H1 (cell line): Measurements from ENCODE around the gene LTBP1. TPM values are rescaled to one million over a fixed set of nuclear protein-coding genes. Genes with fewer than 3 reads are reported as not detected.

Source experiments
- CTCF ChIA-PET: fragments of 300-600 bp; sonication (Branson Sonifier 250); formaldehyde crosslinking; loops from one replicate; lab custom pipeline; 2021; ENCODE audit not compliant: partially characterized antibody; lab: Charles Lee
- POLR2A ChIA-PET: fragments of 300-600 bp; sonication (Branson Sonifier 250); formaldehyde crosslinking; loops from one replicate; lab custom pipeline; 2021; ENCODE audit warnings: inconsistent platforms; ENCODE audit not compliant: partially characterized antibody; lab: Charles Lee
- DNase-seq, 2 experiments: peaks; one replicate each; pipeline versions ENCODE4 v3.0.0 to v3.0.0-alpha.2; 2010 to 2022; ENCODE audit warnings: low spot score in 2 of 2, low read depth in 1 of 2, mixed read lengths in 1 of 2
- FAIRE-seq: peaks from 2 replicates; lab custom pipeline; 2011; peaks lifted over from hg19 to GRCh38; lab: Jason Lieb, UNC
- H2AFZ ChIP-seq: 2 replicates; pipeline ENCODE4 v1.8.1; 2012; ENCODE audit warnings: low read length, inconsistent platforms
- H2AK5ac ChIP-seq: 2 replicates; pipeline ENCODE4 v1.6.1; 2013; ENCODE audit warnings: low read depth, low read length
- H2BK120ac ChIP-seq: replicated peaks from 2 replicates; pipeline ENCODE3; 2013; ENCODE audit warnings: low read depth, low read length, inconsistent platforms
- H2BK12ac ChIP-seq: 2 replicates; pipeline ENCODE4 v1.6.1; 2013; ENCODE audit warnings: low read depth, low read length
- H2BK15ac ChIP-seq: 2 replicates; pipeline ENCODE4 v1.6.1; 2013; ENCODE audit warnings: low read length
- H2BK20ac ChIP-seq: 2 replicates; pipeline ENCODE4 v1.6.1; 2013; ENCODE audit warnings: low read length
- H2BK5ac ChIP-seq: 2 replicates; pipeline ENCODE4 v1.6.1; 2013; ENCODE audit warnings: low read depth, low read length
- H3K14ac ChIP-seq: 2 replicates; pipeline ENCODE4 v1.6.1; 2013; ENCODE audit warnings: inconsistent platforms; ENCODE audit not compliant: insufficient read length
- H3K18ac ChIP-seq: 2 replicates; pipeline ENCODE4 v1.6.1; 2013; ENCODE audit warnings: low read length; ENCODE audit errors: extremely low read depth
- H3K23ac ChIP-seq: 2 replicates; pipeline ENCODE4 v1.6.1; 2013; ENCODE audit warnings: inconsistent platforms; ENCODE audit not compliant: insufficient read length
- H3K23me2 ChIP-seq: 2 replicates; pipeline ENCODE4 v1.6.1; 2013; ENCODE audit warnings: low read depth, low read length
- H3K27ac ChIP-seq: 2 replicates; pipeline ENCODE4 v1.6.1; 2011; ENCODE audit warnings: low read depth, low read length, inconsistent platforms
- H3K27me3 ChIP-seq, 4 experiments: replicated peaks in 1 of 4; 1 replicate in 1 of 4; 2 replicates in 3 of 4; pipeline versions ENCODE4 v1.6.1 to v1.8.1; 2011 to 2013; ENCODE audit warnings: low read length in 3 of 4, mild to moderate bottlenecking in 3 of 4, inconsistent platforms in 2 of 4, mixed read lengths in 2 of 4, moderate library complexity in 1 of 4; ENCODE audit not compliant: control insufficient read depth in 3 of 4, insufficient read depth in 3 of 4; ENCODE audit errors: extremely low read depth in 1 of 4
- H3K36me3 ChIP-seq, 4 experiments: 2 replicates each; pipeline versions ENCODE4 v1.6.1 to v1.8.1; 2011 to 2013; ENCODE audit warnings: mild to moderate bottlenecking in 4 of 4, low read length in 3 of 4, moderate library complexity in 2 of 4, control low read depth in 1 of 4, inconsistent platforms in 1 of 4; ENCODE audit not compliant: insufficient read depth in 4 of 4, control insufficient read depth in 2 of 4
- H3K4ac ChIP-seq: replicated peaks from 2 replicates; pipeline ENCODE3; 2013; ENCODE audit warnings: low read length, low read depth, mixed read lengths, inconsistent platforms; ENCODE audit not compliant: insufficient read length
- H3K4me1 ChIP-seq, 4 experiments: replicated peaks in 1 of 4; 1 replicate in 1 of 4; 2 replicates in 3 of 4; pipeline versions ENCODE4 v1.6.1 to v1.8.1; 2011 to 2013; ENCODE audit warnings: low read length in 3 of 4, inconsistent platforms in 2 of 4, mixed read lengths in 1 of 4; ENCODE audit not compliant: insufficient read depth in 4 of 4, control insufficient read depth in 3 of 4
- H3K4me2 ChIP-seq, 2 experiments: 2 replicates each; pipeline versions ENCODE4 v1.6.1 to v1.8.1; 2011 to 2013; ENCODE audit warnings: low read depth in 2 of 2, low read length in 2 of 2, control low read depth in 1 of 2, inconsistent platforms in 1 of 2, mild to moderate bottlenecking in 1 of 2; ENCODE audit not compliant: insufficient read depth in 1 of 2
- H3K4me3 ChIP-seq, 4 experiments: fragments of 200-600, 300-600 bp in 1 of 4; sonication (generic), shearing (Covaris generic), sonication (Bioruptor Twin) in 1 of 4; 2 replicates each; pipeline versions ENCODE4 v1.5.1 to v1.8.1; 2011 to 2016; ENCODE audit warnings: low read length in 4 of 4, low read depth in 3 of 4, control low read depth in 2 of 4, inconsistent platforms in 2 of 4, mild to moderate bottlenecking in 2 of 4, mixed read lengths in 1 of 4, moderate library complexity in 1 of 4; ENCODE audit not compliant: insufficient read depth in 2 of 4; ENCODE audit errors: extremely low read depth in 1 of 4
- H3K56ac ChIP-seq: replicated peaks from 2 replicates; pipeline ENCODE3; 2013; ENCODE audit warnings: low read depth, mild to moderate bottlenecking, mixed read lengths, low read length, inconsistent platforms; ENCODE audit not compliant: insufficient read length
- H3K79me1 ChIP-seq: 2 replicates; pipeline ENCODE4 v1.6.1; 2013; ENCODE audit warnings: low read depth, low read length, control low read depth
- H3K79me2 ChIP-seq, 2 experiments: 2 replicates each; pipeline versions ENCODE4 v1.6.1 to v1.8.1; 2012 to 2013; ENCODE audit warnings: low read length in 2 of 2, mild to moderate bottlenecking in 2 of 2, inconsistent platforms in 1 of 2; ENCODE audit not compliant: insufficient read depth in 2 of 2, control insufficient read depth in 1 of 2
- H3K9ac ChIP-seq, 4 experiments: replicated peaks in 1 of 4; 1 replicate in 1 of 4; 2 replicates in 3 of 4; pipeline versions ENCODE4 v1.6.1 to v1.8.1; 2011 to 2013; ENCODE audit warnings: low read depth in 3 of 4, low read length in 3 of 4, control low read depth in 2 of 4, mild to moderate bottlenecking in 2 of 4, moderate library complexity in 2 of 4, inconsistent platforms in 1 of 4; ENCODE audit errors: extremely low read depth in 1 of 4
- H3K9me3 ChIP-seq, 2 experiments: 2 replicates each; pipeline versions ENCODE4 v1.6.1 to v1.8.1; 2012 to 2013; ENCODE audit warnings: mild to moderate bottlenecking in 2 of 2, moderate library complexity in 2 of 2, control low read depth in 1 of 2, inconsistent platforms in 1 of 2, low read depth in 1 of 2, low read length in 1 of 2, mixed read lengths in 1 of 2; ENCODE audit not compliant: insufficient read depth in 2 of 2
- H4K20me1 ChIP-seq, 2 experiments: replicated peaks in 1 of 2; 2 replicates each; pipeline versions ENCODE3 to v1.8.1; 2011 to 2013; ENCODE audit warnings: inconsistent platforms in 2 of 2, low read length in 2 of 2, mild to moderate bottlenecking in 1 of 2; ENCODE audit not compliant: insufficient read depth in 2 of 2, control insufficient read depth in 1 of 2
- H4K5ac ChIP-seq: 2 replicates; pipeline ENCODE4 v1.6.1; 2013; ENCODE audit warnings: low read length, low read depth, mixed read lengths, inconsistent platforms; ENCODE audit not compliant: insufficient read length
- H4K8ac ChIP-seq: 2 replicates; pipeline ENCODE4 v1.8.0; 2013; ENCODE audit warnings: mild to moderate bottlenecking, moderate library complexity, low read length, inconsistent platforms; ENCODE audit not compliant: insufficient read depth; ENCODE audit errors: extremely low read depth
- H4K91ac ChIP-seq: replicated peaks from 2 replicates; pipeline ENCODE3; 2013; ENCODE audit warnings: low read length, mixed read lengths, inconsistent platforms; ENCODE audit not compliant: insufficient read length
- ATF2 ChIP-seq: IDR thresholded peaks from 2 replicates; pipeline ENCODE4 v1.6.1; 2012; ENCODE audit warnings: low read length, inconsistent platforms
- CHD2 ChIP-seq: IDR thresholded peaks from 2 replicates; pipeline ENCODE4 v1.6.1; 2012; ENCODE audit warnings: low read length, improper control_type of control experiment
- EZH2 ChIP-seq: fragments of 200-600 bp; sonication (generic); IDR thresholded peaks from 2 replicates; pipeline ENCODE4 v1.7.1; 2012; ENCODE audit warnings: low read depth, mild to moderate bottlenecking, moderate library complexity, low read length, inconsistent platforms; ENCODE audit not compliant: severe bottlenecking
- FOSL1 ChIP-seq: IDR thresholded peaks from 2 replicates; pipeline ENCODE4 v1.6.1; 2011; ENCODE audit warnings: mild to moderate bottlenecking, low read depth, low read length, moderate library complexity; ENCODE audit not compliant: insufficient read depth
- MAX ChIP-seq: IDR thresholded peaks from 2 replicates; pipeline ENCODE4 v1.6.1; 2012; ENCODE audit warnings: inconsistent platforms
- NANOG ChIP-seq: IDR thresholded peaks from 2 replicates; pipeline ENCODE4 v1.6.1; 2011; ENCODE audit warnings: low read length, low read depth, mild to moderate bottlenecking, inconsistent platforms; ENCODE audit not compliant: insufficient read depth, poor library complexity, severe bottlenecking
- POLR2AphosphoS5 ChIP-seq: IDR thresholded peaks from 2 replicates; pipeline ENCODE4 v1.6.1; 2011; ENCODE audit warnings: low read depth, low read length
- TBP ChIP-seq: IDR thresholded peaks from 2 replicates; pipeline ENCODE4 v1.6.1; 2011; ENCODE audit warnings: low read depth, low read length, improper control_type of control experiment
- TEAD4 ChIP-seq: IDR thresholded peaks from 2 replicates; pipeline ENCODE4 v1.6.1; 2012; ENCODE audit warnings: low read depth, low read length, inconsistent platforms, mixed read lengths
- WGBS, 2 experiments: shearing (Covaris generic) in 1 of 2; methylation state at CpG; one replicate each; pipeline versions ENCODE4 v1.1.6 to v1.1.7; 2013 to 2015; ENCODE audit warnings: low lambda C conversion rate in 2 of 2, mixed read lengths in 2 of 2, inconsistent platforms in 1 of 2, low coverage in 1 of 2, missing lambda C conversion rate in 1 of 2; ENCODE audit not compliant: insufficient replicate concordance in 2 of 2, insufficient coverage in 1 of 2, insufficient read length in 1 of 2; ENCODE audit errors: extremely low coverage in 1 of 2, missing lambda C conversion rate in 1 of 2; 5-methylcytosine and 5-hydroxymethylcytosine counted together
- polyA plus RNA-seq, 7 experiments: library from polyadenylated mRNA; depleted of rRNA in 3 of 7; stranded (reverse) in 5 of 7; unstranded in 2 of 7; fragments of >200 nt in 5 of 7; fragments of 200-250 nt in 2 of 7; gene quantifications; 1 replicate in 5 of 7; 2 replicates in 1 of 7; 4 replicates in 1 of 7; pipeline versions ENCODE4 v1.2.1 to v1.2.3, GENCODE V29; 2011 to 2013; ENCODE audit warnings: missing spikeins in 2 of 7, mixed read lengths in 2 of 7
- total RNA-seq: library from RNA; stranded (reverse); fragmentation: NEBNext Ultra II Directional; extraction: Animal tissue kit (Norgen Biotek cat#: 25700); gene quantifications from 2 replicates; pipeline ENCODE4 v1.2.1, GENCODE V29; 2021

LTBP1 gene
- total and polyA plus RNA-seq, 2 of the 8 experiments (the other 6 are each of a cell fraction or from before 2014, with no cell fraction given): 15.4 to 24.7 TPM

DNA sequence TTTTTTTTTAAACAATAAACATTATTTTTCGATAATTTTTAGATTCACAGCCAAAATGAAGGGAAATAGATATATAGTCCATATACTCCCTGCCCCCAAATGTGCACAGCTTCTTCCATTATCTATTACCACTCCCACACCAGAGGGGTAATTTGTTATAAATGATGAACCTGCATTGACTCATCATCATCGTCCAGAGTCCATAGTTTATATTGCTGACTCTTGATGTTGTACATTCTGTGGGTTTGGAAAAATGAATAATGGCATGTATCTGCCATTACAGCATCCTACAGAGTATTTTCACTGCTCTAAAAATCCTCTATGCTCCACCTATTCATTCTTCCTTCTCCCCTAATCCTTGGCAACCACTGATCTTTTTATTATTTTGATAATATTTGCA is 121.5 kb downstream of the LTBP1 start:
- Histone ChIP-seq H3K4ac (no peak overlapping the region), H2AFZ (no peak overlapping the region), H3K27me3 (no peaks in the 10 kb centered on the region), H2BK15ac (no peak overlapping the region), H3K9ac (no peak overlapping the region), H3K4me2 (no peak overlapping the region), H3K14ac (no peak overlapping the region), H2BK12ac (no peak overlapping the region), H3K79me1 (no peaks in the 10 kb centered on the region), H2BK120ac (no peak overlapping the region), H3K23me2 (no peaks in the 10 kb centered on the region), H4K8ac (no peak overlapping the region), H3K4me1 (peaks cover 0 to 3% (median 1%) of the 10 kb centered on the region in 4 experiments; a peak in 3 of 7 replicates), H3K36me3 (no peaks in the 10 kb centered on the region), H4K20me1 (no peaks in the 10 kb centered on the region), H2BK20ac (no peak overlapping the region), H3K18ac (no peak overlapping the region), H3K4me3 (no peak overlapping the region), H3K9me3 (no peaks in the 10 kb centered on the region), H3K23ac (no peak overlapping the region), H4K5ac (no peak overlapping the region), H3K79me2 (no peaks in the 10 kb centered on the region), H2AK5ac (no peak overlapping the region), H4K91ac (no peak overlapping the region), H3K56ac (no peak overlapping the region), H2BK5ac (no peak overlapping the region), H3K27ac (no peak overlapping the region)
- DNase-seq (no peak), FAIRE-seq (no peak)
- TF ChIP-seq EZH2: no peak
- no peak for TF ChIP-seq CHD2
- no peak for TF ChIP-seq TEAD4
- no peak for TF ChIP-seq NANOG
- TF ChIP-seq TBP: no peak
- no peak for TF ChIP-seq ATF2
- no peak for TF ChIP-seq MAX
- TF ChIP-seq FOSL1: no peak
- no peak for TF ChIP-seq POLR2AphosphoS5
- CTCF ChIA-PET: no interaction called here
- WGBS, 2 experiments: 86% methylated on average over 2 of the region's 2 CpGs; no CpG with 5 or more reads in 1 of the 2 experiments
- POLR2A ChIA-PET: interaction anchor here (0.6 kb wide), 1 partner anchor 479 kb away, joined by 3 read pairs; no protein-coding TSS in a partner anchor
